Mucosa of stomach (tissue), 1 donor: ENCODE results near the gene IFT122.
A peak's percentile ranks its signal among the peaks of the same experiment; 100 is the strongest.

Experiments
- H3K27me3 ChIP-seq: one replicate; pipeline ENCODE4 v1.7.0; 2013; ENCODE audit warnings: mild to moderate bottlenecking, low read length; ENCODE audit not compliant: control insufficient read depth, insufficient read depth
- H3K36me3 ChIP-seq: one replicate; pipeline ENCODE4 v1.7.0; 2013; ENCODE audit warnings: low read length; ENCODE audit not compliant: control insufficient read depth, insufficient read depth
- H3K4me1 ChIP-seq: one replicate; pipeline ENCODE4 v1.7.0; 2013; ENCODE audit warnings: mild to moderate bottlenecking, low read length; ENCODE audit not compliant: control insufficient read depth, insufficient read depth
- H3K4me3 ChIP-seq: one replicate; pipeline ENCODE4 v1.7.0; 2013; ENCODE audit warnings: low read length
- H3K9ac ChIP-seq: one replicate; pipeline ENCODE4 v1.7.0; 2013; ENCODE audit warnings: mild to moderate bottlenecking, low read length, moderate library complexity
- H3K9me3 ChIP-seq: one replicate; pipeline ENCODE4 v1.7.0; 2013; ENCODE audit warnings: mild to moderate bottlenecking, low read length, moderate library complexity; ENCODE audit not compliant: control insufficient read depth
- donor health status: Pancreatic carcinoma.

Gene IFT122

DNA sequence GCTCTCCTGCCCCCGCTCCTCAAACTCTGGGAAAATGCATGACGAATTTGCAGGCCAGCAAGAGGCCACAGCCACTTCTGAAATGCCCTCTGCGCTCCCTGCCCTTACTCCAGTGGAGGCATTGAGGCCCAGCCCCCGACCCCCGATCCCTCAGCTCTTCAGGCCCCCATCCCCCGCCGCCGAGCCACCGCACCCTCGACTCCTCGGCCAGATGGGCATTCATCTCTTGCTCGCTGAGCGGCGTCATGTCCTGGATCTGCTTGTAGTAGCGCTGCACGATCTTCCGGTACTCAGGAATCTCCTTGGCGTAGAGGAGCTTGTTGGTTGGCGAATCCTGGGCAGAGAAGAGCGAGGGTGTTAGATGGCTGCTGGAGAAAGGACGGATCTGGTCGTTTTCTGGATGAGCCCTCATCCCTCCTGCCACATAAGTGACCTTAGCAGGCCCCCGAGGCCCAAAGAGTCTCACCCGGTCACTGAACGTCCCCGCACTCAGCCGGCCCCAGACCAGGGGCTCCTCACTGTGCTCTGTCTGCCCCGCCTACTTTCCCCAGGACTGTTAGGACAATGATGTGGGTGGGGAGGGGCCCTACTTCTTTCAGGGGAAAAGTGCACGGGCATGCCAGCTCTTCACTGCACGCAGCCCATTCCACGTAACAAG, 117.0 kb downstream of the IFT122 start:
- Histone ChIP-seq H3K4me1 (peaks cover 25% of the 10 kb centered on the region), H3K9me3 (no peaks in the 10 kb centered on the region)

DNA sequence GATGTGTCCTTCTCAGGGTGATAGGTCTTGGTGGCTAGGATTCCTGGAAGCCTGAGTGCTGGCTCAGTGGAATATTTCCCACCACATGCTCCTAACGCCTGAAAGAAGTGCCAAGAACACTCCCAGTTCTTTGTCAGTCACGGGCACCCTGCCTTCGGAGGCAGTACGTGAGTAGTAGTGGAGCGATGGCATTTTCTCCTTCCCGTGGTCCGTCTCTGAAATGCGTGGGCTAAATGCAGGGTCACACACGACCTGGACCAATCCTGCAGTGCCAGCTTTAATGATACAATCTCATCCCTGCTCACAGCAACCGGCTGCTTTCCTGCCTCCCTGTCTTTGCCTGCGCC, 117.5 kb downstream of the IFT122 start:
- no peak overlapping the region for H3K4me3 ChIP-seq
- no peak overlapping the region for H3K9ac ChIP-seq
- H3K9me3 ChIP-seq, result no peaks in the 10 kb centered on the region
- no peaks in the 10 kb centered on the region for H3K27me3 ChIP-seq
- H3K36me3 ChIP-seq, result no peaks in the 10 kb centered on the region
- H3K4me1 ChIP-seq, result peaks cover 25% of the 10 kb centered on the region

More for the DNA sequence above, 117.0 kb downstream of the IFT122 start:
- H3K9ac ChIP-seq, result no peak overlapping the region
- H3K36me3 ChIP-seq, result no peaks in the 10 kb centered on the region
- H3K4me3 ChIP-seq, result no peak overlapping the region
- H3K27me3 ChIP-seq, result no peaks in the 10 kb centered on the region

DNA sequence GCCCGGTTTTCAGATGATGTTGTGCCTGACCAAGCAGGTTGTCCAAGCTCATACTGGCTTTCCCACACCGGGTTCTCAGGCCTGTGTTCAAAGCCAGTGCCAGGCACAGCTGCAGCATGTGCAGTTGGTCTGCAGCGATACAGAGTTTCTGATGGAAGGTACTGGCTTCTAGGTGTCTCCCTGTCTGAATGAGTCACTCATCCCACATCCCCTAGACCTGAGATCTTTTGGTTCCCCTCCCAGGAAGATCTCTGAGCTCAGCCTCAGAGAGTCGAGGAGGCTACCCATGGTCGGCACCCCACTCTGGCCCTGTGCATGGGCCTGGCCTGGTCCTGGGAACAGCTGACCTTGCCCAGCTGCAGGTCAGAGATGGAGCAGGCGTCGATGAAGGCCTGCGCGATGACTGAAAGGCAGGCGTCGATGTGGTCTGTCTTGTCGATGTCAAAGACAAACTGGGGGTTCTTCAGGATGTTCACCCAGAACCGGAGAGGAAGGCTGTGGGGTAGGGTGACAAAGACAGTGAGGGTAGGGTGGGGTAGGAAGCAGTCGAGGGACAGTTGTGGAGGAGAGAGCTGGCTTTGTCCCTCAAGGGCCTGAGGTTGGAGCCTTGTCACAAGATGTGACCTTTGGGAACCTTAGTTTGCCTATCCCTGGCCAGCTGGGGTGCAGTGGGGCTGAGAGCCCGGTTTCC, 118.2 kb downstream of the IFT122 start:
- Histone ChIP-seq H3K4me3 (no peak overlapping the region), H3K27me3 (no peaks in the 10 kb centered on the region), H3K4me1 (peaks cover 25% of the 10 kb centered on the region), H3K9ac (no peak overlapping the region), H3K9me3 (no peaks in the 10 kb centered on the region), H3K36me3 (no peaks in the 10 kb centered on the region)

DNA sequence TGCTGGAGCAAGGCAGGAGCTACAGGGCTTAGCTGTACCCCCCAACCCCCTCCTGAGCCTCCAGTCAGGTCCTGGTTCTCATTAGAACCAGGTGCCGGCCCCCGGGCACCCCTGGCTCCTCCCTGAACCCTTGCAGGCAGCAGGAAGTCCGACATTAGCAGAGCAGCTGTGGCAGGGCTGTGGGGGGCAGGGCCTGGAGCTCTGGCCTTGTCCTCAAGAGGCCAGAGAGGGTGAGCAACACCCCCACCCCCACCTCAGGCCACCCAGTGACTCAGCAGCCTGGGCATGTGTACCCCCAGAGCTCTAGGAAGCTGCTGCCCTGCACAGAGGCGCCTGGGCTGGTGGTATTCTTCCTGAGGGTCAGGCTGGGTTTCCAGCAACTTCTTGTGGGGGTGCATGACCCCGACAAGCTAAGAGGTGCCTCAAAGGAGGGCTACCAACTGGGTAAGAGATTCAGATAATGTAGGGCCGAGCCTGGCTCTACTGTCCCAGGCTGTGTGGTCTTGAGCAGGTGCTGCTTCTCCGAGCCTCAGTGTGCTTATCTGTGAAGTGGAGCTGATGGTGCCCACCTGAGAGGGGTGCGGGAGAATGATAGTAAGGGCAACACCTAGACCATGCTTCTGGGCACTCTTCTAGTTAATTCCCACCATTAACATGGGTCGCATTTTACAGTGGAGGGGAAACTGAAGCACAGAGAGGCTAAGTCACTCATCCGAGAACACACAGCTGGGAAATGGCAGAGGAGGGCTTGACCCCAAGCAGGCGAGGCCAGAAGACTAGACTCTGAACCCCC, 118.9 kb downstream of the IFT122 start:
- Histone ChIP-seq H3K4me1 (peaks cover 17% of the 10 kb centered on the region), H3K27me3 (no peaks in the 10 kb centered on the region), H3K9me3 (no peaks in the 10 kb centered on the region), H3K36me3 (no peaks in the 10 kb centered on the region), H3K9ac (no peak overlapping the region), H3K4me3 (no peak overlapping the region)

GRCh38 chr3:129559565-129560079, 119.6 kb downstream of the IFT122 start:
- H3K4me3 ChIP-seq, result no peak overlapping the region
- no peaks in the 10 kb centered on the region for H3K36me3 ChIP-seq
- H3K27me3 ChIP-seq, result no peaks in the 10 kb centered on the region
- H3K4me1 ChIP-seq, result peaks cover 16% of the 10 kb centered on the region
- H3K9me3 ChIP-seq, result no peaks in the 10 kb centered on the region
- no peak overlapping the region for H3K9ac ChIP-seq

DNA sequence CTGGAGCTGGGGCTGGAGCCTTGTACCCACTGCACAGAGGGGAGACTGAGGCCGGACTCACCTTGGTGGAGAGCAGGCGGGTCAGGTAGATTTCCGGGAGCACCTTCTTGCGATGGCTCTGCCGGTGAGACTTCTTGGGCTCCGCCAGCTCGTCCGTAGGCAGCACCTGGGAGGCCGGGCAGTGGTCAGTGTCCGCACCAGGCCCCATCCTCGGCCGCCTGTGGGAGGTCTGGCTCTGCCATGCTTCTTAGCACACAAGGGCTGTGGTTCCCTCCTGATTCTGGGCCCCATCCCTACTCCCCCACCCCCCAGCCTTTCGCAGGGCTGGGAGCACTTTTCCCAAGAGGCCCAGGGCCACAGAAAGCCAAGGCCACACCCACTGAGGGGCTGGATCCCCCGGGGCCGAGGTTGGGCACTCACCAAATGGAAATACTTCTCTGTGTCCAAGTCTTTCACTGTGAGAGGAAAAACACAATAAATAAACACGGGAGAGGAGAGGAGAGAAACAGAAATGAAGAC, 120.3 kb downstream of the IFT122 start:
- H3K27me3 ChIP-seq, result no peaks in the 10 kb centered on the region
- no peaks in the 10 kb centered on the region for H3K36me3 ChIP-seq
- H3K9ac ChIP-seq, result no peak overlapping the region
- no peak overlapping the region for H3K4me3 ChIP-seq
- H3K9me3 ChIP-seq, result no peaks in the 10 kb centered on the region
- peaks cover 16% of the 10 kb centered on the region for H3K4me1 ChIP-seq

DNA sequence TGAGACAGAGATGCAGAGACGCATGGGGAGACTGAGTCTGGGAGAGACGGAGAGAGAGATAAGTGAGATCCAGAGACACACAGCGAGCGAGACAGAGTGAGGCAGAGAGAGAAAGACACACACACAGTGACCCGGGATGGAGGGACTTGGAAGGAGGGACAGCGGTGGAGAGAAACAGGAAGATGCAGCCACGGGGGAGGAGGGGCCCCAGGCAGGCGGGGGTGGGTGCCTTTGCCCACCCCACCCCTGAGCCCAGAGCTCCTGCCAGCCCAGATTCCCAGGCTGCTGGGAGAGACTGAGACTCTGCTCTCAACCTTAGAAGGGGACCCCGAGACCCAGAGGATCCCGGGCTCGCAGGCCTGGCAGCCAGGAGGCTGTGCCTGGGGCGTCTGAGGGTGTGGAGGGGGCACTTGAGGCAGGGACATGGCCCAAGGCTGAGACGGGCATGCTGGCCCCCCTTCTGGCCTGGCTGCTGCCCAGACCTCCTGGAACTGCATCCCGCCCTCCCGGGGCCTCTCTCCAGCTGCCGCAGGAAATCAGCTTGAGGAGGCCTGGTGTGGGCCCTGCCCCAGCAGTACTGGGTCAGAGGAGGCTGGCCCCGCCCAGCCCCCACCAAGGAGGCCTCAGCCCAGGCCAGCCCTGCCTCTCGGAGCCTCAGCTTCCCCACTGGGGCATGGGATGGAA, 121.0 kb downstream of the IFT122 start:
- peak overlapping the region; percentile 4 for H3K9ac ChIP-seq
- no peak overlapping the region for H3K4me3 ChIP-seq
- H3K9me3 ChIP-seq, result no peaks in the 10 kb centered on the region
- H3K36me3 ChIP-seq, result no peaks in the 10 kb centered on the region
- H3K27me3 ChIP-seq, result no peaks in the 10 kb centered on the region
- peaks cover 16% of the 10 kb centered on the region for H3K4me1 ChIP-seq

DNA sequence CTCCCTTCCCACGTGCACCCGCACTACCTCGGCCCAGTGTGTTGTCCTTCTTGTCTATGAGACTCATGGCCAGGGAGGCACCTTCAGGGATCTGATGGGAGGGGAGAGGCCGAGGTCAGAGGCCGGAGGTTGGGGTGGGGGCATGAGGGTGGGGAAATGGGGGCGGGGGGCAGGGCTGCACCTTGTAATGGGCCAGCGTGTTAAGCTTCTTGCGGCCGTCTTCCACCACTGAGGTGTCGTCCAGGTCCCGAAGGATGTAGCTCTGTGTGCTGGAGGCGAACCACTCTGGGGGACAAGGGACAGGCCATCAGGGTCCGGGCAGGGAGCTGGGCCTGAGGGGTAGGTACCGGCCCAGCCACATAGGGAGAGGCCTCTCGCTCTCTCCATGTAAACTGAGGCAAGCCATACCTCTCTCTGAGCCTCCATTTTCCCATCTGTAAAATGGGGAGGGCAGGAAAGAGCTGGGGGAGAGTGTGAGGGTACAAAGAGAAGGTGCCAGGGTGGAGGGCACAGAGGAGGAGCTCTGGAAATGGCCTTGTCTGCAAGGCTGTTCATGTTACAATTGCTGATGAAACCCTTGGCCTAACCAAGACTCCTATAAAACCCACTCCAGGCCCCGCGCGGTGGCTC, 121.7 kb downstream of the IFT122 start:
- H3K4me3 ChIP-seq, result no peak overlapping the region
- no peaks in the 10 kb centered on the region for H3K27me3 ChIP-seq
- no peaks in the 10 kb centered on the region for H3K36me3 ChIP-seq
- peaks cover 16% of the 10 kb centered on the region for H3K4me1 ChIP-seq
- H3K9me3 ChIP-seq, result no peaks in the 10 kb centered on the region
- no peak overlapping the region for H3K9ac ChIP-seq

DNA sequence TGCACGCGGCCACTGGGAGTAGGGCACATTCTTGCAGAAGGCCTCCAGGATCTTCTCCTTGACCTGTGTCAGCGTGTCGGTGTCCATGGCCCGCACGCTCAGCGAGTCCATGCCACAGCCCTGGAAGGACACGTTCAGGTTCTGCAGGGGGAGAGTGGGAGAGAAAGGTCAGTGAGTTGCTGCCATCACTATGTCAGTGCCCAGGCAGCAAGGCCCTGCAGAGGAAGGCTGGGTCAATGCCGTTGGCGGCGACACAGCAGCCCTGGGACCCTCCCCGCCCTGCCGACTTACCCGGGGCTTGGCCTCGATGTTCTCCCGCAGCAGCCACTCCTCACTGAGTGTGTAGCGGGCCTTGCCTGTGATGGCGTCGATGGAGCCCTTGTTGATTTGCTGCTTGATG, 122.8 kb downstream of the IFT122 start:
- Histone ChIP-seq H3K27me3 (no peaks in the 10 kb centered on the region), H3K4me1 (peaks cover 16% of the 10 kb centered on the region), H3K36me3 (no peaks in the 10 kb centered on the region), H3K9me3 (no peaks in the 10 kb centered on the region), H3K9ac (no peak overlapping the region), H3K4me3 (no peak overlapping the region)

- H3K27me3 ChIP-seq, result no peaks in the 10 kb centered on the region
- H3K4me3 ChIP-seq, result no peak overlapping the region
- no peak overlapping the region for H3K9ac ChIP-seq
- no peaks in the 10 kb centered on the region for H3K36me3 ChIP-seq
- H3K4me1 ChIP-seq, result peaks cover 16% of the 10 kb centered on the region
- H3K9me3 ChIP-seq, result no peaks in the 10 kb centered on the region
These were observed 123.3 kb downstream of the IFT122 start for GRCh38 chr3:129563332-129563731.

- Histone ChIP-seq H3K9ac (no peak overlapping the region), H3K4me3 (no peak overlapping the region), H3K27me3 (no peaks in the 10 kb centered on the region), H3K9me3 (no peaks in the 10 kb centered on the region), H3K4me1 (peaks cover 16% of the 10 kb centered on the region), H3K36me3 (no peaks in the 10 kb centered on the region)
These were observed 124.0 kb downstream of the IFT122 start for GRCh38 chr3:129563850-129564535.
